Ramos (cell line): Measurements from ENCODE around the gene DEPDC1B.
"Not testable (repeated sequence)": the region's sequence is repeated elsewhere in the genome, so short reads cannot be mapped to it uniquely, and the experiment has no call there.

ENCODE experiments used
- in situ Hi-C: fragments of 300-500 bp; cut with MboI; formaldehyde crosslinking; loops from one replicate; pipeline ENCODE4 v1.14.3; 2022; ENCODE audit warnings: low sequenced_read_pairs; ENCODE audit not compliant: unreplicated experiment

Gene DEPDC1B

GRCh38 chr5:60651872-60652620 is 47.9 kb downstream of the DEPDC1B start:
- in situ Hi-C loops: loop anchor here (25.0 kb wide), 2 partner anchors 840 to 1010 kb away; no protein-coding TSS in a partner anchor

GRCh38 chr5:60649288-60649917 is 50.6 kb downstream of the DEPDC1B start:
- in situ Hi-C loops: no loop called here

GRCh38 chr5:60648175-60648574 is 51.8 kb downstream of the DEPDC1B start:
- in situ Hi-C loops: no loop called here

GRCh38 chr5:60640901-60641300 is 59.1 kb downstream of the DEPDC1B start:
- in situ Hi-C loops: no loop called here

DNA sequence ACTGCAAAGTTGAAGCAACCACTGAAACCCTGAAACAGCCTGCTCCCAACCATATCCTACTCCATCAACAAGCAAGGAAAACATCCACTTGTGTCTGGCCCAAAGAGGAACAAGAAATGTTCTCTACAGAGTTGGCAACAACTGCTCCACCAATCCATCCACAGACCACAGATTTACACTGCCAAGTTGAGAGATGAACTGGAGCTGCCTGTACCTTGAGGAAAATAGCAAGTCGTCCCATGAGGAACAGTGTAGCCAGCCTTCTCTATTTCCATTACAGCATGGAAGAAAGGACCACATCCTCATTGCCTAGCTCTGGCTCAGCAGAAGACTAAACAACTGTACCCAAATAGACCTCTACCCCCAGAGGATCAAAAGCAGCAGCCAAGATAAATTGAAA is 60.4 kb downstream of the DEPDC1B start:
- in situ Hi-C loops: no loop called here

DNA sequence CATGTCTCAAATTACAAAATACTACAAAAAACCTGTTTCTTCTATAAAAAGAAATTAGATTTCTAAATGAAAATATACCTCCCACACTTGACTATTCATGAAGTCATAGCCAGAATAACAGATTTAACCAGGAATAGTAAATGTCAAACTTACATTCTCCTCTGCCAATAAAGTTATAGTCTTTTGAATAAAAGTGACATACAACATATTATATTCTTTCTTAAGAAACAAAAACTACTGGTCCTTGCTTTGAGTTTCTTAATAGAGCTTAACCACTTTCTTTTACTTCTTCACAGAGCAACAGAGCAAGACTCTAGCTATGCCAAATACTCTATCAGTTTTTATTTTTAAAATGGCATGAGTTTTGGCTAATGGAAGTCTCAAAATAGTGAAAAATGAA is 61.7 kb downstream of the DEPDC1B start:
- in situ Hi-C loops: no loop called here

DNA sequence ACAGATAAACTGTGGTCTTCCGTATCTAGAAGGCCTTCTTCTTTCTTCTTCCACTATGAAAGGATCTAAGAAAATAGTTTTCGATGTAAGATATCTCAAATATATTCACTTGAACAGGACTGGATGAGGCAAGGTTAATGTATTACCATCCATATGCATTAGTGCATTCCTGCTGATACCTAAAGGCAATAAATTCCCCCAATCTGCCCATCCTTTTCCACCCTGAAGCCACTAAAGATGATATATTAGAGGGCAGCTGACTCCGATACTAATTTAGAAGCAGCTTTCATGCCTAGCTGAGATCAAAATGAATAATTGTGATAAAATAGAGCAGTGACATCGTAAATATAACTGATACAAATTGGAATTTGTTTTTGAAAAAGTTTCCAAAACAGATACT is 63.3 kb downstream of the DEPDC1B start:
- in situ Hi-C loops: no loop called here

DNA sequence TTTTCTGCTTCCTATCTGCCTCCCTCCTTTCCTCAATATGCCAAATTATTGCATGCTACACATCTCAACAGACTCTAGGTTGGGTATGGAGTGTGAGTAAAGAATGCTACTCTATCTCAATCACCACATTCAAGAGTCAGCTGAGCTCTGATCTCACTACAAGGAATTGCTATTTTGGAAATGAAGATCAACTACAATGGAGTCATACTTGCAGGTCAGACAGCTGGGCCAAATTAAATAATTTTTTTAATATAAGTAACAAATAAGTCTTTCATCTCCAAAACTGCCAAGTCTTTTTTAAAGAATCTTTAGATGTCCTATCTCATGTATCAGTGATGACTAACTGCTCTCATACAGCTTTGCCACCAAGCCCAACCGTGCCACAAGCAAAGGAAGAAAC is 64.0 kb downstream of the DEPDC1B start:
- in situ Hi-C loops: no loop called here

- in situ Hi-C loops: no loop called here
Observed at GRCh38 chr5:60634051-60634450, 65.9 kb downstream of the DEPDC1B start.

GRCh38 chr5:60633341-60633740 is 66.6 kb downstream of the DEPDC1B start:
- in situ Hi-C loops: no loop called here

DNA sequence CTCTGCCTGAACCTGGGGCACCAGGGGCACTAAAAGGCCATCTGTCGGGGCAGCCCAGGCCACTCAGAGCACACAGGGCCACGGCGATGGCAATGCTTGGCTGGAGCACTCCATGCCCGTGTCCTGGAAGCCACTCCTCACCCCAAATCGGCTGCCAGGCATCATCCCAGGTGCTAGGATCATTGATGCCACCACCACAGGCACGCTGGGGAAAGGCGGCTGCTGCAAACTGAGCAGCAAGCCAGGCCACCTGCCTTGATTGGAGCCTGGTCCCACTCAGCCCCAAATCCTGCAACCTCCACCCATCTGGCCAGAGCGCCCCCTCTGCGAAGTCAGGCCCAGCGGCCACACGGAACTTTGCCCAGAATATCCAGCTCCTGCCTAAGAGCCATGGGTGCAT is 67.8 kb downstream of the DEPDC1B start:
- in situ Hi-C loops: no loop called here

DNA sequence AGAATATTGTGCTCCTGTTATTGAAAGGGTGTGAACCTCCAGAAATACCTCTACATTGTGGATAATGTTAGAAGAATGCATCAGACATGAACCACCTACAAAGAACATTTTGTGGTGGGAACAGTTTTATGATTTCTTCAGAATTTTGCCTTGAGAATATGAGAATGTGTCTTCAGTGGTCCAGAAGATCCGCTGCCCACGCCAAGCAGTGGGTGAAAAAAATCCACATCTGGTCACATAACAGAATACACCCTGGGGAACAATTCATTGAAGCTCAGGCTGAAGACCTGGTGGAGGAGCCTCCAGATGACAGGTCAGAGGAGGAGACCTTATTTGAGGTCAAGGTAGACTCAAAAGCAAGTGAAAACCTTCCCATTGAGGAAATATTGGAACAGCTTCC is 69.1 kb downstream of the DEPDC1B start:
- in situ Hi-C loops: no loop called here

- in situ Hi-C loops: no loop called here
Observed at GRCh38 chr5:60630179-60630578, 69.8 kb downstream of the DEPDC1B start.

GRCh38 chr5:60624875-60625274 is 75.1 kb downstream of the DEPDC1B start:
- in situ Hi-C loops: not testable (repeated sequence)

DNA sequence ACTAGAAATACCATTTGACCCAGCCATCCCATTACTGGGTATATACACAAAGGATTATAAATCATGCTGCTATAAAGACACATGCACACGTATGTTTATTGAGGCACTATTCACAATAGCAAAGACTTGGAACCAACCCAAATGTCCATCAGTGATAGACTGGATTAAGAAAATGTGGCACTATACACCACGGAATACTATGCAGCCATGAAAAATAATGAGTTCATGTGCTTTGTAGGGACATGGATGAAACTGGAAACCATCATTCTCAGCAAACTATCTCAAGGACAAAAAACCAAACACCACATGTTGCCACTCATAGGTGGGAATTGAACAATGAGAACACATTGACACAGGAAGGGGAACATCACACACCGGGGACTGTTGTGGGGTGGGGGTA is 79.2 kb downstream of the DEPDC1B start:
- in situ Hi-C loops: not testable (repeated sequence)

GRCh38 chr5:60613826-60614225 is 86.1 kb downstream of the DEPDC1B start:
- in situ Hi-C loops: no loop called here

DNA sequence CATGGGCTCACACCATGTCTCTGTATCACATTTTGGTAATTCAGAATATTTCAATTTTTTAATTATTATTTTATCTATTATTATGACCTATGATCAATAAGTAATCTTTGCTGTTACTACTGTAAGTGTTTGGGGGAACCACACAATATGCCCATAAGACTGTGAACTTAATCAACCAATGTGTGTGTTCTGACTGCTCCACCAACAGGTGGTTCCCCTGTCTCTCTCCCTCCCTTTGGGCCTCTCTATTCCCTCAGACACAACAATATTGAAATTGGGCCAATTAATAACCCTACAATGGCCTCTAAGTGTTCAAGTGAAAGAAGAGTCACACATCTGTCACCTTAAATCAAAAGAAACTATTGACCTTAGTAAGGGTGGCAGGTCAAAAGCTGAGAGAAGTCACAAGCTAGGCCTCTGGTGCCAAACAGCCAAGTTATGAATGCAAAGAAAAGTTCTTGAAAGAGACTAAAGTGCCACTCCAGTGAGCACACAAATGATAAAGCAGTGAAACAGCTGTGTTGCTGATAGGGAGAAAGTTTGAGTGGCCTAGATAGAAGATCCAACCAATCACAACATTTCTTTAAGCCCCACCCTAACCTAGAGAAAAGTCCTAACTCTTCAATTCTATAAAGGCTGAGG is 88.7 kb downstream of the DEPDC1B start:
- in situ Hi-C loops: no loop called here

DNA sequence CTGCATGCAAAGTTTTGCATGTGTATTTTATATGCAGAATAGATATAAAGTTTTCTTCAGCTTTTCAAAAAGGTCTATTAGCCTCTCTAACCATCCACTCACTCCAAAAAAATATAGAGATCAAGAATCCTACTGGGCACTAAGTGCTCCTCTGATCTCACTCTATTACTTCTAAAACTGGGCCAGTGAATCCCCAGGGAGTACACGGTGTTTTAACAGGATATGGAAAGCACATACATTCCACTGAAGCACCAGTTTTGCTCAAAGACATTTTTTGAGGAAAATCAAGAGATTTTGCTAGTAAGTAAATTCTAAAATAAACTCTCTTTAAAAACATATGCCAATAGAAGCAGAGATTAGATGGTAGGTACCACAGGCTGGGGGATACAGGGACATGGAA is 95.2 kb downstream of the DEPDC1B start:
- in situ Hi-C loops: no loop called here

DNA sequence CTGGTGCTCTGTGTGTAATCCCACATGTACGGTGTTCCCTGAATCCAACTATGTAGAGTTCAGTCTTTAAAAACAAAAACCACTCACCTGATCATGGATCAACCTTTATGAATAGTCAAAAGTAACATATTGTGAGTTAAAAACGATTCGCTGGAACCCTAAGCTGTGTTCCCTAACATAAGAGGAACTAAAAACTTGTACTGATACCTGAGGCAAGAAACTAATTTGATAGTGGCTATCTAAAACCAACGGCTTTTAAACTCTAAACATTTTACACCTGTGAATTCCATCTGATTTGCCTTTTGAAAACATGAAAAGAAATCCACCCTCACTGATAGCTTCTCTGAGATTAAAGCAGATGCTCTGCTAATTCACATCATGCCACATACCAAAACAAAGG is 101.5 kb downstream of the DEPDC1B start:
- in situ Hi-C loops: no loop called here

DNA sequence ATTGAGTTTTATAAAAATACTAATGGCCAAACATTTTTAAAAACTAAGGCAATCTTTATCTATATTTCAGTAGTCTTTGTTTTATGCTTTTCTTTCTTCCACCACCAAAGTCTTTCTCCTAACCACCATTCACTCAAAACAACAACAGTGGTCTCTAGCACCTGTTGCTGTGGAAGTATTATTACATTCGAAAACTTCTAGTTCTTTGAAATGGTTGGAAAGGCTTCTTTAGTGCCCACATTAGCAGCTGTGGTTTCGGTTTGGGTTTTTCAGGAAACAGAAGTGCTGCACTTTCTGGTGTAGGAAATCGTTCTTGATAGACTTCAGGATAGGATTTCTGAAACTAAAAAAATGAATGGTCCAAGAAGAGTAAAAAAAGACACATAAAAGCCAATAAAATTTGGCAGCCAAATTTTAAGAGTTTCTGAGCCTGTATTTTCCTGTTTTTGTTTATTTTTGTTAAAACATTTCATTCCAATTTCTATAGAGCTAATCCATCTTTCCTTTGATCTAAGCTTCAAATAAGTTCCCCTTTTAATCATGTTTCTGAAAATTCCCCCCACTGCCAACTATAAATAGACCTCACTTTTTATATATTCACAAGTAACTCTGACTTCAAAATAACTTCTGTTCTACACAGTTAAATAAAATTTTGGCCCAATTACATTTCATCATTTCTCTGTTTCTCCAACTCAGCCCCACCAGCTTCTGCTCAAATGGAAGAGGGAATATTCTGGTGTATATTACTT is 102.2 kb downstream of the DEPDC1B start:
- in situ Hi-C loops: no loop called here
